Measurements from ENCODE around the gene DNMT3A.

Gene DNMT3A

GRCh38 chr2:25341753-25342371, at the start of gene DNMT3A:
Gene DNMT3A, minus strand, starts transcription at chr2:25341925. Its CDS starts 27,941 bp downstream, at chr2:25313984.
- peak in 1 of 2 experiments; percentile 44 for DNase-seq

GRCh38 chr2:25389161-25389560, 47.4 kb upstream of the DNMT3A start:
- no peak for DNase-seq

GRCh38 chr2:25388491-25388890, 46.8 kb upstream of the DNMT3A start:
- no peak for DNase-seq

- no peak for DNase-seq
Observed at GRCh38 chr2:25387876-25388449, 46.2 kb upstream of the DNMT3A start.

GRCh38 chr2:25386971-25387875, 45.5 kb upstream of the DNMT3A start:
- DNase-seq, result no peak

- DNase-seq, result no peak
Observed at GRCh38 chr2:25385910-25386309, 44.2 kb upstream of the DNMT3A start.

GRCh38 chr2:25383806-25384205, 42.1 kb upstream of the DNMT3A start:
- no peak for DNase-seq

GRCh38 chr2:25381502-25381901, 39.8 kb upstream of the DNMT3A start:
- no peak for DNase-seq

GRCh38 chr2:25380586-25381375, 39.1 kb upstream of the DNMT3A start:
- DNase-seq, result no peak

GRCh38 chr2:25380023-25380422, 38.3 kb upstream of the DNMT3A start:
- no peak for DNase-seq

- peak; percentile 64 to 90 for DNase-seq
Observed at GRCh38 chr2:25379535-25379934, 37.8 kb upstream of the DNMT3A start.

- no peak for DNase-seq
Observed at GRCh38 chr2:25378731-25379490, 37.2 kb upstream of the DNMT3A start.

GRCh38 chr2:25377822-25378421, 36.2 kb upstream of the DNMT3A start:
- no peak for DNase-seq

- DNase-seq, result peak; percentile 59 to 85
Observed at GRCh38 chr2:25376750-25377621, 35.3 kb upstream of the DNMT3A start.

- DNase-seq, result no peak
Observed at GRCh38 chr2:25375989-25376545, 34.3 kb upstream of the DNMT3A start.

- DNase-seq, result no peak
Observed at GRCh38 chr2:25375371-25375988, 33.8 kb upstream of the DNMT3A start.

- no peak for DNase-seq
Observed at GRCh38 chr2:25374827-25375226, 33.1 kb upstream of the DNMT3A start.

- no peak for DNase-seq
Observed at GRCh38 chr2:25374411-25374810, 32.7 kb upstream of the DNMT3A start.

- DNase-seq, result peak in 1 of 2 experiments; percentile 41
Observed at GRCh38 chr2:25373269-25373981, 31.7 kb upstream of the DNMT3A start.
